ENCODE data around the gene PAGE2.
"Not testable (repeated sequence)": the region's sequence is repeated elsewhere in the genome, so short reads cannot be mapped to it uniquely, and the experiment has no call there.

Gene PAGE2

GRCh38 chrX:55127692-55128091 lies 38.9 kb downstream of the PAGE2 start:
- DNase-seq, result peak in 1 of 2 experiments; percentile 7

- DNase-seq, result no peak
Measured at GRCh38 chrX:55129361-55129760, 40.5 kb downstream of the PAGE2 start.

- DNase-seq, result no peak
Measured at GRCh38 chrX:55130481-55130880, 41.7 kb downstream of the PAGE2 start.

- DNase-seq, result no peak
Measured at GRCh38 chrX:55132416-55132815, 43.6 kb downstream of the PAGE2 start.

GRCh38 chrX:55135171-55135570 lies 46.4 kb downstream of the PAGE2 start:
- DNase-seq, result peak; percentile 56 to 70

GRCh38 chrX:55140800-55141199 lies 52.0 kb downstream of the PAGE2 start:
- not testable (repeated sequence) for DNase-seq
